Vagina (tissue), 2 donors: ENCODE results near the gene PRR30.

Experiments
- CTCF ChIP-seq, 3 experiments: fragments of 450-650 bp in 2 of 3; fragments of 200-600 bp in 1 of 3; sonication (generic) in 1 of 3; IDR thresholded peaks; one replicate each; pipeline ENCODE4 v1.5.1; 2017 to 2019; ENCODE audit warnings: antibody characterized with exemption in 3 of 3, mild to moderate bottlenecking in 2 of 3, moderate library complexity in 2 of 3
- POLR2AphosphoS5 ChIP-seq, 2 donors: sonication (generic); formaldehyde crosslinking; IDR thresholded peaks; one replicate each; pipeline ENCODE4 v1.9.0; 2017; ENCODE audit warnings: antibody characterized with exemption in 2 of 2, mild to moderate bottlenecking in 2 of 2, low read depth in 1 of 2; ENCODE audit not compliant: insufficient read depth in 1 of 2

- TF ChIP-seq CTCF (IDR thresholded peaks at IDR 0.05) (no peak), POLR2AphosphoS5 (IDR thresholded peaks at IDR 0.05; ENCODE audit: insufficient read depth in 1 of 2, low read depth in 1 of 2) (no peak)
Measured at GRCh38 chr2:27171351-27171848, 32.2 kb upstream of the PRR30 start.
